HepG2 (cell line): ENCODE measurements around the gene HDGFL2. TPM values are rescaled to one million over a fixed set of nuclear protein-coding genes. Genes with fewer than 3 reads are reported as not detected.
A peak's percentile ranks its signal among the peaks of the same experiment; 100 is the strongest.

Experiments
- ASH2L ChIP-seq: fragments of 300-600, 200-600 bp; sonication (generic); IDR thresholded peaks from 2 replicates; pipeline ENCODE4 v1.7.0; 2017; ENCODE audit warnings: low read depth, mild to moderate bottlenecking, moderate library complexity, mixed read lengths, low read length; ENCODE audit not compliant: insufficient read length
- ATF7-NPFF ChIP-seq: sonication (generic); formaldehyde crosslinking; IDR thresholded peaks from 2 replicates; pipeline ENCODE4 v1.8.1; 2023; ENCODE audit warnings: mild to moderate bottlenecking, low read depth, missing genetic modification reagents, moderate library complexity
- ISX ChIP-seq: sonication (generic); formaldehyde crosslinking; conservative IDR thresholded peaks from 2 replicates; pipeline ENCODE4 v1.5.0; 2020; ENCODE audit warnings: missing genetic modification reagents
- KLF15 ChIP-seq: sonication (generic); formaldehyde crosslinking; IDR thresholded peaks from 2 replicates; pipeline ENCODE4 v1.8.1; 2023; ENCODE audit warnings: borderline replicate concordance, mild to moderate bottlenecking, inconsistent platforms, missing genetic modification reagents, mixed read lengths
- MTA3 ChIP-seq: sonication (generic); formaldehyde crosslinking; IDR thresholded peaks from 2 replicates; pipeline ENCODE4 v1.4.0; 2020; ENCODE audit warnings: missing genetic modification reagents
- NAIF1 ChIP-seq: sonication (generic); formaldehyde crosslinking; IDR thresholded peaks from 2 replicates; pipeline ENCODE4 v1.5.0; 2020; ENCODE audit warnings: mild to moderate bottlenecking, missing genetic modification reagents, borderline replicate concordance
- PAX8 ChIP-seq: sonication (generic); formaldehyde crosslinking; IDR thresholded peaks from 2 replicates; pipeline ENCODE4 v1.8.0; 2022; ENCODE audit warnings: mild to moderate bottlenecking, missing genetic modification reagents, borderline replicate concordance
- PHB2 ChIP-seq: fragments of 450-650 bp; IDR thresholded peaks from 2 replicates; pipeline ENCODE4 v1.6.1; 2018; ENCODE audit not compliant: partially characterized antibody
- PHF21A ChIP-seq: sonication (generic); formaldehyde crosslinking; IDR thresholded peaks from 2 replicates; pipeline ENCODE4 v1.5.0; 2020; ENCODE audit warnings: mild to moderate bottlenecking, missing genetic modification reagents
- PHF5A ChIP-seq: IDR thresholded peaks from one replicate; pipeline ENCODE4 v1.6.1; 2018; ENCODE audit warnings: low read depth, missing genetic modification reagents; ENCODE audit not compliant: unreplicated experiment
- REXO4 ChIP-seq: sonication (generic); formaldehyde crosslinking; IDR thresholded peaks from 2 replicates; pipeline ENCODE4 v1.8.0; 2022; ENCODE audit warnings: missing genetic modification reagents, mild to moderate bottlenecking, borderline replicate concordance
- TAF1 ChIP-seq: sonication (generic); formaldehyde crosslinking; IDR thresholded peaks from 2 replicates; pipeline ENCODE4 v1.4.0; 2020; ENCODE audit warnings: missing genetic modification reagents
- ZFP36L2 ChIP-seq: sonication (generic); formaldehyde crosslinking; IDR thresholded peaks from 2 replicates; pipeline ENCODE4 v1.4.0; 2020; ENCODE audit warnings: missing genetic modification reagents
- ZNF441 ChIP-seq: sonication (generic); formaldehyde crosslinking; IDR thresholded peaks from 2 replicates; pipeline ENCODE4 v1.7.0; 2021; ENCODE audit warnings: missing genetic modification reagents, borderline replicate concordance
- ZNF543 ChIP-seq: sonication (generic); formaldehyde crosslinking; IDR thresholded peaks from 2 replicates; pipeline ENCODE4 v1.4.0; 2020; ENCODE audit warnings: mild to moderate bottlenecking, missing genetic modification reagents
- ZNF577 ChIP-seq: sonication (generic); formaldehyde crosslinking; IDR thresholded peaks from 2 replicates; pipeline ENCODE4 v1.4.0; 2020; ENCODE audit warnings: mild to moderate bottlenecking, low read depth, missing genetic modification reagents, borderline replicate concordance
- ZNF652 ChIP-seq: IDR thresholded peaks from 2 replicates; pipeline ENCODE4 v1.6.1; 2016; ENCODE audit warnings: low read depth, borderline replicate concordance
- ZNF670 ChIP-seq: sonication (generic); formaldehyde crosslinking; IDR thresholded peaks from 2 replicates; pipeline ENCODE4 v1.8.0; 2022; ENCODE audit warnings: mild to moderate bottlenecking, missing genetic modification reagents, borderline replicate concordance
- polyA plus RNA-seq, 8 experiments: library from polyadenylated mRNA; depleted of rRNA in 3 of 8; stranded (reverse) in 7 of 8; unstranded in 1 of 8; fragments of >200 nt; fragmentation: Illumina TruSeq in 4 of 8; extraction: Trizol in 4 of 8; gene quantifications; 2 replicates each; pipeline versions ENCODE4 v1.2.1 to v1.2.3, GENCODE V29; 2011 to 2016; ENCODE audit warnings: low read depth in 4 of 8, missing spikeins in 1 of 8, mixed read lengths in 1 of 8; ENCODE audit not compliant: insufficient read depth in 1 of 8
- total RNA-seq, 5 experiments: library from RNA; depleted of rRNA; stranded (reverse); fragments of >200 nt; fragmentation: Illumina TruSeq; extraction: Trizol; gene quantifications; 2 replicates each; pipeline ENCODE4 v1.2.3, GENCODE V29; 2016; ENCODE audit warnings: low read depth in 1 of 5
- TF ChIP-seq, protein P1 (sequence below): sonication (generic); formaldehyde crosslinking; IDR thresholded peaks from 2 replicates; pipeline ENCODE4 v1.4.0; 2020; ENCODE audit warnings: missing genetic modification reagents, borderline replicate concordance
- TF ChIP-seq, protein P2 (sequence below): fragments of 450-650 bp; IDR thresholded peaks from 2 replicates; pipeline ENCODE4 v1.6.1; 2016
- TF ChIP-seq, protein P3 (sequence below): sonication (generic); formaldehyde crosslinking; IDR thresholded peaks from 2 replicates; pipeline ENCODE4 v1.4.0; 2020; ENCODE audit warnings: missing genetic modification reagents
- TF ChIP-seq, protein P4 (sequence below): sonication (generic); formaldehyde crosslinking; IDR thresholded peaks from 2 replicates; pipeline ENCODE4 v1.8.0; 2022; ENCODE audit warnings: mild to moderate bottlenecking, missing genetic modification reagents
- TF ChIP-seq, protein P5 (sequence below): sonication (generic); formaldehyde crosslinking; IDR thresholded peaks from 2 replicates; pipeline ENCODE4 v1.5.0; 2020; ENCODE audit warnings: missing genetic modification reagents

HDGFL2 gene
- total and polyA plus RNA-seq, 2 of the 13 experiments (the other 11 are each of a cell fraction or from before 2014, with no cell fraction given) = 20.0 to 51.1 TPM

DNA sequence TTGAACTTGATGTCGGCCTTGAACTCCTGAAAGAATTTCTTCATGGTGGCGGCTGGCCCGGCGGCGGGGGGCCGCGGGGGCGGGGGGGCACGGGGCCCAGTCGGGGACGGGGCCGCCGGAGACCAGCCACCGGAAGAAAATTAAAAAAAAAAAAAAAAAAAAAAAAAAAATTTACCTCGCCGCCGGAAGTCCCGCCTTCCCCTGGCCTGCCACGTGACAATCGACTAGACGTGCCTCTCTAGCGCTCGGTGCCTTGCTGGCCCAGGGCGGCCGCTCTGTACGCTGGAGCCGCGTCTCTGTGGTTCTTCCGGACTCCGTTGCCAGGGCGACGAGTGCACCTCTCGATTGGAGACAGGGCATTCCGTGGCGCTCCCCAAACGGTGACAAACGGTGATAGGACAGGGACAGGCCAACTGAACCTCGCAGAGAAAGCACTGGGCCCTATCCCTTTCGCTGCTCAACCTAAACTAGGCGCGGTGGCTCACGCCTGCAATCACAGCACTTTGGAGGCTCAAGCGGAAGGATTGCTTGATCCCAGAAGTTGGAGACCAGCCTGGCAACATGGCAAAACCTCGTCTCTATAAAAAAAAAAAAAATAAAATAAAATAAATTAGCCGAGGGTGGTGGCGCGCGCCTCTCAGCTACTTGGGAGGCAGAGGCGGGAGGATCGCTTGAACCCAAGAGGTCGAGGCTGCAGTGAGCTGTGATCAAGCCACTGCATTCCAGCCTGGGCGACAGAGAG, 14.3 kb upstream of the HDGFL2 start, which contains the start of gene UBXN6 (continued):
- TF ChIP-seq, protein P1, sequence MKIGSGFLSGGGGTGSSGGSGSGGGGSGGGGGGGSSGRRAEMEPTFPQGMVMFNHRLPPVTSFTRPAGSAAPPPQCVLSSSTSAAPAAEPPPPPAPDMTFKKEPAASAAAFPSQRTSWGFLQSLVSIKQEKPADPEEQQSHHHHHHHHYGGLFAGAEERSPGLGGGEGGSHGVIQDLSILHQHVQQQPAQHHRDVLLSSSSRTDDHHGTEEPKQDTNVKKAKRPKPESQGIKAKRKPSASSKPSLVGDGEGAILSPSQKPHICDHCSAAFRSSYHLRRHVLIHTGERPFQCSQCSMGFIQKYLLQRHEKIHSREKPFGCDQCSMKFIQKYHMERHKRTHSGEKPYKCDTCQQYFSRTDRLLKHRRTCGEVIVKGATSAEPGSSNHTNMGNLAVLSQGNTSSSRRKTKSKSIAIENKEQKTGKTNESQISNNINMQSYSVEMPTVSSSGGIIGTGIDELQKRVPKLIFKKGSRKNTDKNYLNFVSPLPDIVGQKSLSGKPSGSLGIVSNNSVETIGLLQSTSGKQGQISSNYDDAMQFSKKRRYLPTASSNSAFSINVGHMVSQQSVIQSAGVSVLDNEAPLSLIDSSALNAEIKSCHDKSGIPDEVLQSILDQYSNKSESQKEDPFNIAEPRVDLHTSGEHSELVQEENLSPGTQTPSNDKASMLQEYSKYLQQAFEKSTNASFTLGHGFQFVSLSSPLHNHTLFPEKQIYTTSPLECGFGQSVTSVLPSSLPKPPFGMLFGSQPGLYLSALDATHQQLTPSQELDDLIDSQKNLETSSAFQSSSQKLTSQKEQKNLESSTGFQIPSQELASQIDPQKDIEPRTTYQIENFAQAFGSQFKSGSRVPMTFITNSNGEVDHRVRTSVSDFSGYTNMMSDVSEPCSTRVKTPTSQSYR = no peak
- TF ChIP-seq PAX8 (CRISPR knock-in tag) (no peak), ZNF577 (CRISPR knock-in tag) (no peak), PHF5A (peak; percentile 63), ASH2L (peak; percentile 4), NAIF1 (CRISPR knock-in tag) (no peak), ZNF441 (no peak), PHB2 (no peak), ZNF652 (CRISPR knock-in tag) (no peak), ZFP36L2 (CRISPR knock-in tag) (no peak), REXO4 (no peak), ZNF543 (no peak), MTA3 (CRISPR knock-in tag) (no peak), ZNF670 (CRISPR knock-in tag) (no peak), KLF15 (CRISPR knock-in tag) (no peak), ATF7-NPFF (CRISPR knock-in tag) (0 out of 2 replicates have a peak, but pooled peaks have one; percentile 28), TAF1 (CRISPR knock-in tag) (no peak), PHF21A (CRISPR knock-in tag) (peak; percentile 69), ISX (CRISPR knock-in tag) (no peak)
- TF ChIP-seq, protein P2, sequence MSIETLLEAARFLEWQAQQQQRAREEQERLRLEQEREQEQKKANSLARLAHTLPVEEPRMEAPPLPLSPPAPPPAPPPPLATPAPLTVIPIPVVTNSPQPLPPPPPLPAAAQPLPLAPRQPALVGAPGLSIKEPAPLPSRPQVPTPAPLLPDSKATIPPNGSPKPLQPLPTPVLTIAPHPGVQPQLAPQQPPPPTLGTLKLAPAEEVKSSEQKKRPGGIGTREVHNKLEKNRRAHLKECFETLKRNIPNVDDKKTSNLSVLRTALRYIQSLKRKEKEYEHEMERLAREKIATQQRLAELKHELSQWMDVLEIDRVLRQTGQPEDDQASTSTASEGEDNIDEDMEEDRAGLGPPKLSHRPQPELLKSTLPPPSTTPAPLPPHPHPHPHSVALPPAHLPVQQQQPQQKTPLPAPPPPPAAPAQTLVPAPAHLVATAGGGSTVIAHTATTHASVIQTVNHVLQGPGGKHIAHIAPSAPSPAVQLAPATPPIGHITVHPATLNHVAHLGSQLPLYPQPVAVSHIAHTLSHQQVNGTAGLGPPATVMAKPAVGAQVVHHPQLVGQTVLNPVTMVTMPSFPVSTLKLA = peak; percentile 66
- TF ChIP-seq, protein P3, sequence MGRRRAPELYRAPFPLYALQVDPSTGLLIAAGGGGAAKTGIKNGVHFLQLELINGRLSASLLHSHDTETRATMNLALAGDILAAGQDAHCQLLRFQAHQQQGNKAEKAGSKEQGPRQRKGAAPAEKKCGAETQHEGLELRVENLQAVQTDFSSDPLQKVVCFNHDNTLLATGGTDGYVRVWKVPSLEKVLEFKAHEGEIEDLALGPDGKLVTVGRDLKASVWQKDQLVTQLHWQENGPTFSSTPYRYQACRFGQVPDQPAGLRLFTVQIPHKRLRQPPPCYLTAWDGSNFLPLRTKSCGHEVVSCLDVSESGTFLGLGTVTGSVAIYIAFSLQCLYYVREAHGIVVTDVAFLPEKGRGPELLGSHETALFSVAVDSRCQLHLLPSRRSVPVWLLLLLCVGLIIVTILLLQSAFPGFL = no peak
- TF ChIP-seq, protein P4, sequence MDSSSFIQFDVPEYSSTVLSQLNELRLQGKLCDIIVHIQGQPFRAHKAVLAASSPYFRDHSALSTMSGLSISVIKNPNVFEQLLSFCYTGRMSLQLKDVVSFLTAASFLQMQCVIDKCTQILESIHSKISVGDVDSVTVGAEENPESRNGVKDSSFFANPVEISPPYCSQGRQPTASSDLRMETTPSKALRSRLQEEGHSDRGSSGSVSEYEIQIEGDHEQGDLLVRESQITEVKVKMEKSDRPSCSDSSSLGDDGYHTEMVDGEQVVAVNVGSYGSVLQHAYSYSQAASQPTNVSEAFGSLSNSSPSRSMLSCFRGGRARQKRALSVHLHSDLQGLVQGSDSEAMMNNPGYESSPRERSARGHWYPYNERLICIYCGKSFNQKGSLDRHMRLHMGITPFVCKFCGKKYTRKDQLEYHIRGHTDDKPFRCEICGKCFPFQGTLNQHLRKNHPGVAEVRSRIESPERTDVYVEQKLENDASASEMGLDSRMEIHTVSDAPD = no peak
- TF ChIP-seq, protein P5, sequence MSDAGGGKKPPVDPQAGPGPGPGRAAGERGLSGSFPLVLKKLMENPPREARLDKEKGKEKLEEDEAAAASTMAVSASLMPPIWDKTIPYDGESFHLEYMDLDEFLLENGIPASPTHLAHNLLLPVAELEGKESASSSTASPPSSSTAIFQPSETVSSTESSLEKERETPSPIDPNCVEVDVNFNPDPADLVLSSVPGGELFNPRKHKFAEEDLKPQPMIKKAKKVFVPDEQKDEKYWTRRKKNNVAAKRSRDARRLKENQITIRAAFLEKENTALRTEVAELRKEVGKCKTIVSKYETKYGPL (CRISPR knock-in tag) = no peak
